GM19023 (cell line): Measurements from ENCODE around the gene TRIM8.

Experiments
- ATAC-seq: cut with Tn5 transposase; IDR thresholded peaks from one replicate; pipeline ENCODE4 v1.9.1; 2021; ENCODE audit warnings: mild to moderate bottlenecking, moderate library complexity; ENCODE audit not compliant: unreplicated experiment

Gene TRIM8

GRCh38 chr10:102668326-102669107 lies 24.2 kb downstream of the TRIM8 start:
- no peak for ATAC-seq

DNA sequence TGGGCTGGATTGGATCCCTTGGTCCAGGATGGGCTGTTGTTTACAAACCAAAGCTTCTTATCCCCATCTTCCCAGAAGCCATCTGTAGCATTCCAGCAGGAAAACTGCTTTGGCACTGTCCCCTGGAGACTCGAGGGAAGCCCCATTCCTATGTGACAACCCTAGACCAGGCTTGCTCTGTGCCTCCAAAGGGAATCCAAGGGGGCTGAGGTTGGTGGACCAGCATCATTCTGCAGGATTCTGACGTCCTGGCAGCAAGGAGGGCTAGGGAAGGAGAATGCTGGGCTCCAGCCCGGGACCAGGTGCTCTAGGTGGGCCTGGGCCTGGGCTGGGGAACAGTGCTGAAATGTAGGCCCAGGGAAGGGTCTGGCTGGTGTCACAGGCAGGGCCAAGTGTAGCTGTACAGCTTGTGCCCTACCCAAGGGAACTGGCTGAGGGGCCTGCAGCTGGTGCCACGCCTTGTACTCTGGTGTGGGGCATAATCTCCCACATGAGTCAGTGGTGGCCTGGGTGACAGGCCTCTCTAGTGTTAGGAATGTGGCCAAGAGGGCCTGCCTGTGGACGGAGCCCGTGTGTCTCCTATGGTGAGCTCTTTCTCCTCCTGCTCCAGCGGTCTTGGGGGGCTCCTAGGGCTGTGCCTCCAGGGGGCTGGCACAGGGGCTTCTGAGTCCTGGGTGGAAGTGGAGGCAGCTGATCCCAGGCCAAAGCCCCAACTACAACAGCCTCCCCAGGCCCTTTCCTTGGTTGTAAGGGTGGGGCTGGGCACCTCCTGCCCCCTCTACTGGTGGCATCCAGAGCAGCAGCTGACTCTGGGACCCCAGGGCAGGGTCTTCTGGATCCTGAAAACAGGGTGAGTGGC lies 25.2 kb downstream of the TRIM8 start:
- ATAC-seq, result no peak

- ATAC-seq, result no peak
These were observed 25.9 kb downstream of the TRIM8 start for GRCh38 chr10:102670065-102670670.

DNA sequence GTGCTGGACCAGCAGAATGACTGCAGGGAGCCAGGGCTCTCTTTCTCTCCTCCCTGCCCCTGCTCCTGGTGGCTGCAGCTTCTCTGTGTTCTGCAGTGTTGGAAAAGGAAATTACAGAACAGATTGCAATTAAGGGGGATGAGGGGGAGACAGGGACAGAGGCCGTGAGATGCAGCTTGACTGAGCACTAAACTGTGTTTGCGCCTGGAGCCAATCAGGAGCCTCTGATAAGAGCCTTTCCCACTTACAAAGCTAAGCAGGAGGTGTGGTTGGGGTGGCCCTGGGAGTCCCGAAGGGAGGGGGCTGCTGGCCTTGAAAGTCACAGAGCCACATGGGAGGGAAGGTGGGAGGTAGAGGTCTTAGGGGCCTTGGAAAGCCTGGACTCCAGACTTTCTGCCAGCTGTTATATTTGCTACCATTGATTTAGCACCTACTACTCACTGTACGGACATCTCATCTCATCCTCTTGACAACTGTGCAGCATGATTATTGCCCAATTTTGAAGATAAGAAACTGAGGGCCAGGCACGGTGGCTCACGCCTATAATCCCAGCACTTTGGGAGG lies 26.7 kb downstream of the TRIM8 start:
- no peak for ATAC-seq

- ATAC-seq, result no peak
These were observed 29.0 kb downstream of the TRIM8 start for GRCh38 chr10:102673236-102673818.

- no peak for ATAC-seq
These were observed 29.7 kb downstream of the TRIM8 start for GRCh38 chr10:102673819-102674511.

- no peak for ATAC-seq
These were observed 30.3 kb downstream of the TRIM8 start for GRCh38 chr10:102674566-102674965.

- ATAC-seq, result no peak
These were observed 30.9 kb downstream of the TRIM8 start for GRCh38 chr10:102675011-102675665.

- ATAC-seq, result no peak
These were observed 31.6 kb downstream of the TRIM8 start for GRCh38 chr10:102675666-102676533.

GRCh38 chr10:102676534-102677315 lies 32.4 kb downstream of the TRIM8 start:
- ATAC-seq, result no peak

GRCh38 chr10:102677331-102678067 lies 33.2 kb downstream of the TRIM8 start:
- ATAC-seq, result no peak

GRCh38 chr10:102678068-102678400 lies 33.8 kb downstream of the TRIM8 start:
- ATAC-seq, result no peak

DNA sequence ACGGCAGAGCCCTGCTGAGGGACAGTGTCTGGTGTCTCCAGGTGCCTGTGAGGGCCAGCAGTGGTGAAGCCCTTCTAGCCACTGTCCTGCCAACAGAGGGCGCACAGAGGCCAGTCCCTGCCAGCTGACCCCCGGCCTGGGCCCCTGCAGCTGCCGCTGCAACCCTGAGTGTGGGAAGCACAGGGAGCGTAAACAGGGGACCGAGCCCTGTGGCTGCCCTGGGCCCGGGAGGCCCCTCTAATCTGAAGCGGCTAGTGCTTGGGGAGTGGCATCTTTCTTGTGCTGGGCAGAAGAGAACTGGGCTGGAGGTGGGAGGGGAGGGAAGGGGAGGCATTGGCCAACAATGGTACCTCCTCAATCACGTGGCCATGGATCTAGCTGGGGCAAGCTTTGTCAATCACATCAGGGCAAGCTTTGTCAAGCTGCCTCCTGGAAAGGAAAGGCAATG lies 34.6 kb downstream of the TRIM8 start:
- no peak for ATAC-seq

DNA sequence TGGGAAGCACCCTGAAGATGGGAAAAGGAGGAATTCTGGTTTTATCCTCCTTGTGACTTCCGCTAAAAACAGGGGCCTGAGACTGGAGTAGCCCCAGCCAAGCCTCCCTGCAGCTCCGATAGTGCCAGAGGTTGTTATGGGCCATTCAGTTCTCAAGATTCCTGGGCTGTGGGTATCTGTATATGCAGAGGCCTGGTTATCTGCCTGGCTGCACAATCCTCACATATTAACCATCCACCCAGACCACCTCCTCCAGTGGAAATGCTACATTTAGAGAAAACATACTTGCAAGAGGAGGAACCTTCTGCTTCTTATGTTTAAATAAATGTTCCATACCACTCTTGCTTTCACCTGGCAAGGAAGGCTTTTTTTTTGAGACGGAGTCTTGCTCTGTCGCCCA lies 35.3 kb downstream of the TRIM8 start:
- no peak for ATAC-seq

- no peak for ATAC-seq
These were observed 37.4 kb downstream of the TRIM8 start for GRCh38 chr10:102681696-102682095.

GRCh38 chr10:102682416-102682815 lies 38.1 kb downstream of the TRIM8 start:
- ATAC-seq, result no peak

- no peak for ATAC-seq
These were observed 38.7 kb downstream of the TRIM8 start for GRCh38 chr10:102682981-102683380.
